C4-2B (cell line): ENCODE measurements around the gene ATP13A2.

Experiments
- CTCF ChIP-seq: fragments of 450-650 bp; conservative IDR thresholded peaks from 2 replicates; pipeline ENCODE4 v1.5.1; 2017; ENCODE audit warnings: mild to moderate bottlenecking
- ZFX ChIP-seq: fragments of 450-650 bp; IDR thresholded peaks from 2 replicates; pipeline ENCODE4 v1.6.1; 2017

- TF ChIP-seq CTCF (no peak), ZFX (no peak)
Measured at GRCh38 chr1:16956775-16957174, 55.0 kb downstream of the ATP13A2 start.
